GM18858 (cell line): ENCODE results near the gene CAPN9.
A peak's percentile ranks its signal among the peaks of the same experiment; 100 is the strongest.
"Not testable (repeated sequence)": the region's sequence is repeated elsewhere in the genome, so short reads cannot be mapped to it uniquely, and the experiment has no call there.

Experiments used
- ATAC-seq: cut with Tn5 transposase; IDR thresholded peaks from one replicate; pipeline ENCODE4 v1.9.1; 2021; ENCODE audit not compliant: unreplicated experiment

Gene CAPN9

GRCh38 chr1:230767859-230768612 lies 20.8 kb downstream of the CAPN9 start:
- ATAC-seq: not testable (repeated sequence)

GRCh38 chr1:230768903-230769570 lies 21.8 kb downstream of the CAPN9 start:
- ATAC-seq: no peak

- no peak for ATAC-seq
Observed at GRCh38 chr1:230770317-230770716, 23.1 kb downstream of the CAPN9 start.

- no peak for ATAC-seq
Observed at GRCh38 chr1:230771773-230772354, 24.7 kb downstream of the CAPN9 start.

DNA sequence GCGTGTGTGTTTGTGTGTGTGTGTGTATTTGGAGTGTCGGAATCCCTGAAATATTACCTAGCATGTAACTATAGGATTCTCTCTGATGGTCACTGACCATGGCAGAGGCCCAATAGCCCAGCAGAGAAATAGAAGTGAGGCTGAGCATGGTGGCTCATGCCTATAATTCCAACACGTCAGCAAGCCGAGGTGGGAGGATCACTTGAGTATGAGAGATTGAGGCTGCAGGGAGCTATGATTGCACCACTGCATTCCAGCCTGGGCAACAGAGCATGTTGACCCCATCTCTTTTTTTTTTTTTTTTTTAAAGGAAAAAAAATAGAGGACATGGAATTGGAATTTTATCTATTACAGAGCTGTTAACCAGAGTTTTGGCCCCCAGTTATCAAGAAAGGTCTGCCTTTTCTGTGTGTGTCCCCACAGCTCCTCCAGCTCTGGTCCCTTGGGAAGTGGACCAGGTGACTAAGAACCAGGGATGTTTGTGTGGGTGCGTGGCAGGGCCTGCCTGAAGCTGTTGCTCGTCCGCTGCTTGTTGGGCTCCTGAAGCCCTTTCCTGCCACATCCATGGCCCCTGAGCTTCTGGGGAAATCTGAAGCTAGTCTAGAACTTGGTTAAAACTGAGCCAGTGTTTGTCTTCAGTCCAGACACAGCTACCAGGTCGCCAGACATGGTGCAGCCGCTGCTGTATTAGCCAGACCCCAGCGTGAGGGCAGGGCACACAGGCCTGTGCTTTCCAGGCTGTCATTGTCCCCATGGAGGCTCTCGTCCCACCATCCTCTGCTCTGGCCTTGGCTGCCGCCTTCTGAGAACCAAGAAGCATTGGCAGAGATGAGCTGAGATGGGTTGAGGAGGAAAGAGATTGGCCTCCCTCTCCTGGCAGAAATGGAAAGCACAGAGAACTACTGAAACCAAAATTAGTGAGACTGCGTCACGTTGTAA lies 25.5 kb downstream of the CAPN9 start:
- ATAC-seq: no peak

GRCh38 chr1:230773396-230774033 lies 26.3 kb downstream of the CAPN9 start:
- no peak for ATAC-seq

- no peak for ATAC-seq
Observed at GRCh38 chr1:230778916-230779590, 31.9 kb downstream of the CAPN9 start.

DNA sequence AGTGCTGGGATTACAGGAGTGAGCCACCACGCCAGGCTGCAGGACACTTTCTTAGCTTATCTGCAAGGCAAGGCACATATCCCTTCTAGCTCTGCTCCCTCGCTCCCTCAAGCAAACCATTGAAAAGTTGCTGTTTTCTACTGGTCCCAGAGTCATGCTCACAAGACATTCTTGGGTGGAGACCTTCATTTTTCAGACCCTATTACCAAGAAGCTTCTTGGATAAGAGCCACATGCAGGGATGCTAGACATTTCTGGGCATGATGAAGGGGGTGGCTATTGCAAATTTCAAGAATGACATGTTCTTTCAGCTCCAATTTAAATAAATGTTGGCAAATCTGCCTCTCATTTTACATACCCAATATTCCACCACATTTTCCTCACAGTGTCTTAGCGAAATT lies 33.9 kb downstream of the CAPN9 start:
- ATAC-seq: no peak

DNA sequence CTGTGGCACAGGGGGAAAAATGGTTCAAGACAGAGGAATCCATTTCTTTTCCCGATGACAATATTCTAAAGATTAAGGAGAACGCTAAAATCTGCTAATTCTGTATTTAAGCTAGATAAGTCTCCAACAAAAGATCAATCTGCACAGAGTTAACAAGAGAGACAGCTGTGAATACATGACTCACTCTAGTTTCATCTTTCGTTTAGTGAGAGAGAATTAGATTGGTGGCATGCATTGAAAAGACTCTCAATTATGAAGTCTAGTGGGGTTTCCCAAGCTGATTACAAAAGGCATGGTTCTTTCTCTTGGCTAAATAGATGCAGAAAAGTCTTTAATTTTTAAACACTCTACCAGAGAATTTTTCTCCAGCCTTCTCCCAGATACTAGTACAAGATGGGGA lies 34.4 kb downstream of the CAPN9 start:
- peak; percentile 58 for ATAC-seq

DNA sequence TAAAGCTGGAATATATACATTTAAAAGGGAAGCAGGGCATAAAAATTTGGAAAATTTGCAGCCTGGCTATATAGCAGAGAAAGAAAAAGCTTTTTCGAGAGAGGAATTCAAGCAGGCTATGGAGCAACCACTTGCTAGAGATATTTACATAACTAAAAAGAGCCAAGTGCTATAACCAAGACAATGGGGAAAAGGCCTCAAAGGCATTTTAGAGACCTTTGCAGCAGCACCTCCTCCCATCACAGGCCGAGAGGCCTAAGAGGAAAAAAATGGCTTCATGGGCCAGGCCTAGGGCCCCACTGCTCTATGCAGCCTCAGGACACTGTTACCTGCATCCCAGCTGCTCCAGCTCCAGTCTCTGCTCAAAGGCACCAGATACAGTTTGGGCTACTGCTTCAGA lies 37.0 kb downstream of the CAPN9 start:
- no peak for ATAC-seq

GRCh38 chr1:230785636-230786384 lies 38.6 kb downstream of the CAPN9 start:
- no peak for ATAC-seq

- ATAC-seq: no peak
Observed at GRCh38 chr1:230786385-230786753, 39.2 kb downstream of the CAPN9 start.

- no peak for ATAC-seq
Observed at GRCh38 chr1:230787471-230787870, 40.3 kb downstream of the CAPN9 start.

DNA sequence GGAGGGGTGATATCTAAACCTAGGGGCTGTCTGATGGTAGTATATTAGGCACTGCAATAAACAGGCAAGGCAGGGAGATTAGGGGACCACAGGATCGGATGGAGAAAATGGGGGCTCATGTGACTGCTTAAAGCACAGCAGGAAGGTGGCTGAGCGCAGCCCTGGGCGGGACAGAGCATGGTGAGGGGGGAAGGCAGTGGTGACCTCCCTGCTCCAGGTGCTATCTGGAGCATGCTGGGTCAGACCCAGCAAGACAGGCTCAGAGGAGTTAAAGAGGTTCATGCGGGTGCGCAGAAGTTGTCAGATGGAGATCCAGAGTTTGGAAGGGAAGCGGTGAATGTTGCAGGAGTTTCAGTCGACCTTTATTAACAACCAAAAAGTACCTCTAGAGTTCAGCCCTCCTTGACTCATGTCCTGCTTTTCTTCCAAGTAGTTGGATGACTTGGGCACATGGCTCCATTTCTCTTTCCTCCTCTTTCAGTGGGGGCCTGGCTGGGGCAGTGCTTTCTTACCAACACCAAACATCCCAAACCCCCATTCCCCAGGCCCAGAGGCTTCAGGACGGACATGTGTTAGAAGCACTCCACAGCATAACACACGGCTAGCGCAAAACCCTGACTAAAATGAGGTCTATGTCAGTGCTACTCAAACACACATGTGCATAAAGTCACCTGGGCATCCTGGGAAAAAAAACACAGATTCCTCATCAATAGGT lies 41.5 kb downstream of the CAPN9 start:
- no peak for ATAC-seq

DNA sequence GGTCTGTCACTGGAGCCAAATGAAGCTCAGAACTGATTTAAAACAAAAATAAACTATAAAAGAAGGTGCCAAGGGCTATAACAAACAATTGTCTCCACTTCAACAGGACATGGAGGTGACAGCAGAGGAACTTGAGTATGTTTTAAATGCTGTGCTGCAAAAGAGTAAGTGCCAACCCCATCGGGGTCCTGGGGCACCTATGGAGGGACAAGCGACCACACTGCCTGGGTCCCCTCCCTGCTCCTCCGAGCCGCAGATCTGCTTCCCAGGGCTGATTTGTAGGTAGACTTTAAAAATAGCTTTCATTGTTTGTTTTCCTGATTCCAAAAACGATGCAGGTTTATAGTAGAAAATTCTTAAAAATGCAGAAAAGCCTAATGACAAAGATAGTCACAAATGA lies 42.8 kb downstream of the CAPN9 start:
- no peak for ATAC-seq

DNA sequence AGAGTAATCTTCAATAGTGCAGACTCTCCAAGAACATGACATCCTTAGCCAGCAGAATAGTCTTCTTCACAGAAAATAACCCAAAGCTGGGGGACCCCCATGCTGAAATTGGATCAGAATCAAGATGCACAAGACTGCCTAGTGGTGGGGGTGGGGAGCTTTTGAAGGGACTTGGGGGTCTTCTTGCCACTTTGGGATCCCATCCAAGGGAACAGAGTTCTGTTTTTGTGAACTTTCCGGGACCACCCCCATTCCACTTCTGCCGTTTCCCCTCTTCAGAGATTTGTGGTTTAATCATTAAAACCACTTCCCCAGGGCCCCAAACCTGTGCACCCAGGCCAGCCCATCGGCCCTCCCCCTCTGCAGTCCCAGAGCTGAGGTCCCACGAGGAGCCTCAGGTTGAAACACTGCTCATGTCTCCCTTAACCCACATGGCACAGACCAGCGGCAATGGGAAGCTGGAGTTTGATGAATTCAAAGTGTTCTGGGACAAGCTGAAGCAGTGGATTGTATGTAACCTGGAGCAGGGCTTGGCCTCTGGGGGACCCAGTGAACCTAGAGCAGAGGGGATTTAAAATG lies 44.9 kb downstream of the CAPN9 start:
- ATAC-seq: no peak

DNA sequence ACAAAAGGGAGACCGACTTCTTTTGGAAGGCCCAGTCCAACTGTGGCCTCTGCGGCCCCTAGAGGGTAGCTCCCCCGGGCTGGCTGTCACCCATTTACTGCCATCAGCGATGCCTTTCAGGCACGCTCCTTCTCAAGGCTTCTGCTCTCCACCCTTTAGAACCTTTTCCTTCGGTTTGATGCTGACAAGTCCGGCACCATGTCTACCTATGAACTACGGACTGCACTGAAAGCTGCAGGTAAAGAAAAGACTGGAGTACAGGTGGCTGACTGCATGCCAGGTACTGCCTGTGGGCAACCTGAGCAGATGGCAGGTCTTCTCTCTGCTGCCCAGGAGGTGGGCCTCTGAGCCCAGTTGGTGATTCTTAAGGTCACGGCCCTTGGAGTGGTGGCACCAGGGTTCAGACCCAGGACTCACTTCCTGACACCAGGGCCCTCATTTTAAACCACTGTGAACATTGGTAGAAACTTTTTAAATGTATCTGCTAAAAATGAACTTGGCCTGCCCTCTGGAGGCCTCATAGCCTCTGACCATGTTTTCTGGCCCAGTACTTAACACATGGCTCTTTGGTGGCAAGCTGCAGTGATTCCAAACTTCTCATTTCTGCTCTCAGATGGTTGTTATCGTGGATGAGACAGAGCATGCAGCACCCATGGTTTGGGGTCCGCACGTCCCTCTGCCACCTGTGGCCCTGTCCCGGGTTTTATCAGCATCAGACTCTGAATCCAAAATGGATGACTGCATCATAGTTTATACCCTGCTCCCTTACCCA lies 45.7 kb downstream of the CAPN9 start:
- ATAC-seq: no peak

- no peak for ATAC-seq
Observed at GRCh38 chr1:230793463-230793745, 46.2 kb downstream of the CAPN9 start.
